HepG2 (cell line): ENCODE measurements around the gene KIF26B. TPM values are rescaled to one million over a fixed set of nuclear protein-coding genes. Genes with fewer than 3 reads are reported as not detected.

Experiments
- EP300 ChIP-seq, 3 experiments: sonication (generic) in 1 of 3; formaldehyde crosslinking in 1 of 3; IDR thresholded peaks; 2 replicates each; pipeline versions ENCODE4 v1.5.1 to v1.6.1; 2011 to 2020; ENCODE audit warnings: low read depth in 2 of 3, low read length in 2 of 3, borderline replicate concordance in 1 of 3, improper control_type of control experiment in 1 of 3, mild to moderate bottlenecking in 1 of 3, missing genetic modification reagents in 1 of 3, moderate library complexity in 1 of 3
- HDAC2 ChIP-seq: sonication (generic); formaldehyde crosslinking; IDR thresholded peaks from 2 replicates; pipeline ENCODE4 v1.4.0; 2020; ENCODE audit warnings: missing genetic modification reagents
- HNF4G ChIP-seq, 2 experiments: sonication (generic) in 1 of 2; formaldehyde crosslinking in 1 of 2; IDR thresholded peaks; 2 replicates each; pipeline versions ENCODE4 v1.4.0 to v1.6.1; 2011 to 2020; ENCODE audit warnings: borderline replicate concordance in 2 of 2, low read depth in 2 of 2, mild to moderate bottlenecking in 2 of 2, low read length in 1 of 2, missing genetic modification reagents in 1 of 2, moderate library complexity in 1 of 2
- MAF1 ChIP-seq: sonication (generic); formaldehyde crosslinking; IDR thresholded peaks from 2 replicates; pipeline ENCODE4 v1.5.0; 2020; ENCODE audit warnings: missing genetic modification reagents, borderline replicate concordance
- MTA3 ChIP-seq: sonication (generic); formaldehyde crosslinking; IDR thresholded peaks from 2 replicates; pipeline ENCODE4 v1.4.0; 2020; ENCODE audit warnings: missing genetic modification reagents
- NCOR1 ChIP-seq: fragments of 200-600 bp; sonication (generic); IDR thresholded peaks from 2 replicates; pipeline ENCODE4 v1.7.0; 2017; ENCODE audit warnings: antibody characterized with exemption, low read length, borderline replicate concordance
- NFYB ChIP-seq: sonication (generic); formaldehyde crosslinking; IDR thresholded peaks from 2 replicates; pipeline ENCODE4 v1.4.0; 2020; ENCODE audit warnings: missing genetic modification reagents
- SIX4 ChIP-seq: sonication (generic); formaldehyde crosslinking; IDR thresholded peaks from 2 replicates; pipeline ENCODE4 v1.4.0; 2020; ENCODE audit warnings: missing genetic modification reagents
- SRSF4 ChIP-seq: fragments of 200-400 bp; formaldehyde crosslinking; IDR thresholded peaks from one replicate; pipeline ENCODE4 v1.6.1; 2018; ENCODE audit warnings: mild to moderate bottlenecking, low read depth, low read length, moderate library complexity; ENCODE audit not compliant: poor library complexity, severe bottlenecking
- YEATS2 ChIP-seq: sonication (generic); formaldehyde crosslinking; IDR thresholded peaks from 2 replicates; pipeline ENCODE4 v1.4.0; 2020; ENCODE audit warnings: missing genetic modification reagents, borderline replicate concordance
- ZBTB3 ChIP-seq: sonication (generic); formaldehyde crosslinking; IDR thresholded peaks from 2 replicates; pipeline ENCODE4 v1.4.0; 2020; ENCODE audit warnings: low read depth, mild to moderate bottlenecking, moderate library complexity, missing genetic modification reagents, borderline replicate concordance
- ZFX ChIP-seq: sonication (generic); formaldehyde crosslinking; IDR thresholded peaks from 2 replicates; pipeline ENCODE4 v1.4.0; 2020; ENCODE audit warnings: mild to moderate bottlenecking, low read depth, missing genetic modification reagents, moderate library complexity
- ZNF20 ChIP-seq: sonication (generic); formaldehyde crosslinking; IDR thresholded peaks from 2 replicates; pipeline ENCODE4 v1.4.0; 2020; ENCODE audit warnings: mild to moderate bottlenecking, moderate library complexity, missing genetic modification reagents
- ZNF207 ChIP-seq: fragments of 450-650 bp; IDR thresholded peaks from 2 replicates; pipeline ENCODE4 v1.6.1; 2016; ENCODE audit warnings: antibody characterized with exemption, borderline replicate concordance
- ZNF24 ChIP-seq: fragments of 450-650 bp; IDR thresholded peaks from 2 replicates; pipeline ENCODE4 v1.6.1; 2017; ENCODE audit warnings: antibody characterized with exemption, mild to moderate bottlenecking
- ZNF367 ChIP-seq: sonication (generic); formaldehyde crosslinking; IDR thresholded peaks from 2 replicates; pipeline ENCODE4 v1.4.0; 2020; ENCODE audit warnings: missing genetic modification reagents, borderline replicate concordance
- ZNF564 ChIP-seq: sonication (generic); formaldehyde crosslinking; IDR thresholded peaks from 2 replicates; pipeline ENCODE4 v1.8.1; 2023; ENCODE audit warnings: mild to moderate bottlenecking, missing genetic modification reagents
- ZNF570 ChIP-seq: sonication (generic); formaldehyde crosslinking; IDR thresholded peaks from 2 replicates; pipeline ENCODE4 v1.4.0; 2020; ENCODE audit warnings: mild to moderate bottlenecking, missing genetic modification reagents, borderline replicate concordance
- ZNF746 ChIP-seq: sonication (generic); formaldehyde crosslinking; IDR thresholded peaks from 2 replicates; pipeline ENCODE4 v1.8.0; 2022; ENCODE audit warnings: mild to moderate bottlenecking, missing genetic modification reagents
- ZSCAN30 ChIP-seq: sonication (generic); formaldehyde crosslinking; IDR thresholded peaks from 2 replicates; pipeline ENCODE4 v1.5.0; 2020; ENCODE audit warnings: mild to moderate bottlenecking, missing genetic modification reagents
- polyA plus RNA-seq, 8 experiments: library from polyadenylated mRNA; depleted of rRNA in 3 of 8; stranded (reverse) in 7 of 8; unstranded in 1 of 8; fragments of >200 nt; fragmentation: Illumina TruSeq in 4 of 8; extraction: Trizol in 4 of 8; gene quantifications; 2 replicates each; pipeline versions ENCODE4 v1.2.1 to v1.2.3, GENCODE V29; 2011 to 2016; ENCODE audit warnings: low read depth in 4 of 8, missing spikeins in 1 of 8, mixed read lengths in 1 of 8; ENCODE audit not compliant: insufficient read depth in 1 of 8
- total RNA-seq, 5 experiments: library from RNA; depleted of rRNA; stranded (reverse); fragments of >200 nt; fragmentation: Illumina TruSeq; extraction: Trizol; gene quantifications; 2 replicates each; pipeline ENCODE4 v1.2.3, GENCODE V29; 2016; ENCODE audit warnings: low read depth in 1 of 5
- TF ChIP-seq, protein P1 (sequence below): sonication (generic); formaldehyde crosslinking; conservative IDR thresholded peaks from 2 replicates; pipeline ENCODE4 v1.4.0; 2020; ENCODE audit warnings: missing genetic modification reagents
- TF ChIP-seq, protein P2 (sequence below): sonication (generic); formaldehyde crosslinking; IDR thresholded peaks from 2 replicates; pipeline ENCODE4 v1.8.0; 2022; ENCODE audit warnings: missing genetic modification reagents, mild to moderate bottlenecking, borderline replicate concordance
- TF ChIP-seq, protein P3 (sequence below): sonication (generic); formaldehyde crosslinking; IDR thresholded peaks from 2 replicates; pipeline ENCODE4 v1.5.0; 2020; ENCODE audit warnings: missing genetic modification reagents
- TF ChIP-seq, protein P4 (sequence below): IDR thresholded peaks from 2 replicates; pipeline ENCODE4 v1.6.1; 2016; ENCODE audit warnings: low read depth

KIF26B gene
- total and polyA plus RNA-seq, 2 of the 13 experiments (the other 11 are each of a cell fraction or from before 2014, with no cell fraction given) = 0.08 to 0.09 TPM

DNA sequence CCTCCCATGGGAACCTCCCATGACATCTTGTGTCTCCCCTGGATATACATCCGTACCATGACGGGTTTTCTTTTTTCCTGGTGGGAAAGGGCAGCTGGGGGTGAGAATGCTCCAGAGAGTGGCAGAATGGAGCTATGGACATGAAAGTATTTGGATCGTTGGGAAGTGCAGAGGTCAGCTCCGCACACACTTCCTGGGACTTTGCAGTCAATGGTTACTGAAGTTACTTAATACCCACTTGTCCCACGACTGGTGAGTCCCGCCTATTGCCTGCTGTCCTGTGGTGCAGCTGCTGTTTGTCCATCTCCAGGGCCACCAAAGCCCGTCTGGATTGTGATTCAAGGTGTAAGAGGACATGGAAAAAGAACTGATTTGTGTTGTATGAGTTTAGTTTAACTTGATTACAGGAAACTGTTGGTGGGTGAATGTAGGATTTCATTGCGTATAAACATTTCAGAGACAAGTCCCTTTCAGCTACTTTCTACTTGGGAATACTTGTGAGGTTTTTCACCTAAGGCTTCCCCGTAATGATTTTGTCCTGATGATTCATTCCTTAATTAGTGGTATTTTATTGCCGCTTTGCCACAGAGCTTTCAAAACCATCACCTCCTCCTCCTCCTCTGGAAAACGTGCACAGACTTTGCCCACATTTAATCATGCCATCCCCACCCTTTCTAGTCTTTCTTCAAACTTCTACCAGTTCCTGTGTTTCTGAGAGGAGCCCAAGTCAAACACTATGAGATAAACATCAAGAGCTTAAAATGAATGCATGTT, 308.8 kb downstream of the KIF26B start (continued):
- TF ChIP-seq, protein P1, sequence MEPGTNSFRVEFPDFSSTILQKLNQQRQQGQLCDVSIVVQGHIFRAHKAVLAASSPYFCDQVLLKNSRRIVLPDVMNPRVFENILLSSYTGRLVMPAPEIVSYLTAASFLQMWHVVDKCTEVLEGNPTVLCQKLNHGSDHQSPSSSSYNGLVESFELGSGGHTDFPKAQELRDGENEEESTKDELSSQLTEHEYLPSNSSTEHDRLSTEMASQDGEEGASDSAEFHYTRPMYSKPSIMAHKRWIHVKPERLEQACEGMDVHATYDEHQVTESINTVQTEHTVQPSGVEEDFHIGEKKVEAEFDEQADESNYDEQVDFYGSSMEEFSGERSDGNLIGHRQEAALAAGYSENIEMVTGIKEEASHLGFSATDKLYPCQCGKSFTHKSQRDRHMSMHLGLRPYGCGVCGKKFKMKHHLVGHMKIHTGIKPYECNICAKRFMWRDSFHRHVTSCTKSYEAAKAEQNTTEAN = no peak
- TF ChIP-seq, protein P2, sequence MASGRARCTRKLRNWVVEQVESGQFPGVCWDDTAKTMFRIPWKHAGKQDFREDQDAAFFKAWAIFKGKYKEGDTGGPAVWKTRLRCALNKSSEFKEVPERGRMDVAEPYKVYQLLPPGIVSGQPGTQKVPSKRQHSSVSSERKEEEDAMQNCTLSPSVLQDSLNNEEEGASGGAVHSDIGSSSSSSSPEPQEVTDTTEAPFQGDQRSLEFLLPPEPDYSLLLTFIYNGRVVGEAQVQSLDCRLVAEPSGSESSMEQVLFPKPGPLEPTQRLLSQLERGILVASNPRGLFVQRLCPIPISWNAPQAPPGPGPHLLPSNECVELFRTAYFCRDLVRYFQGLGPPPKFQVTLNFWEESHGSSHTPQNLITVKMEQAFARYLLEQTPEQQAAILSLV (CRISPR knock-in tag) = no peak
- TF ChIP-seq ZNF564 (CRISPR knock-in tag) (peak; percentile 47; the same call in 1 of the 2 replicates), MAF1 (CRISPR knock-in tag) (no peak), SIX4 (no peak), ZNF746 (no peak), ZBTB3 (CRISPR knock-in tag) (no peak), ZNF367 (no peak), YEATS2 (CRISPR knock-in tag) (no peak), ZNF570 (CRISPR knock-in tag) (no peak), ZNF207 (no peak), ZFX (CRISPR knock-in tag) (no peak), ZNF24 (no peak), EP300 (IDR thresholded peaks at IDR 0.05; ENCODE audit: low read depth in 2 of 2, low read length in 2 of 2) (no peak; a peak in 1 of 4 replicates), EP300 (CRISPR knock-in tag; IDR thresholded peaks at IDR 0.05; ENCODE audit: borderline replicate concordance) (no peak), NCOR1 (peak; percentile 55; the same call in 1 of the 2 replicates), HNF4G (IDR thresholded peaks at IDR 0.05; ENCODE audit: borderline replicate concordance, low read depth, low read length) (peak; percentile 71; the same call in 1 of the 2 replicates), HNF4G (CRISPR knock-in tag; IDR thresholded peaks at IDR 0.05; ENCODE audit: borderline replicate concordance, low read depth) (peak; percentile 32; the same call in 1 of the 2 replicates), MTA3 (no peak), SRSF4 (no peak), NFYB (CRISPR knock-in tag) (no peak), HDAC2 (CRISPR knock-in tag) (peak; percentile 24; the same call in 1 of the 2 replicates), ZNF20 (CRISPR knock-in tag) (no peak), ZSCAN30 (CRISPR knock-in tag) (no peak)
- TF ChIP-seq, protein P3, sequence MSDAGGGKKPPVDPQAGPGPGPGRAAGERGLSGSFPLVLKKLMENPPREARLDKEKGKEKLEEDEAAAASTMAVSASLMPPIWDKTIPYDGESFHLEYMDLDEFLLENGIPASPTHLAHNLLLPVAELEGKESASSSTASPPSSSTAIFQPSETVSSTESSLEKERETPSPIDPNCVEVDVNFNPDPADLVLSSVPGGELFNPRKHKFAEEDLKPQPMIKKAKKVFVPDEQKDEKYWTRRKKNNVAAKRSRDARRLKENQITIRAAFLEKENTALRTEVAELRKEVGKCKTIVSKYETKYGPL = no peak
- TF ChIP-seq, protein P4, sequence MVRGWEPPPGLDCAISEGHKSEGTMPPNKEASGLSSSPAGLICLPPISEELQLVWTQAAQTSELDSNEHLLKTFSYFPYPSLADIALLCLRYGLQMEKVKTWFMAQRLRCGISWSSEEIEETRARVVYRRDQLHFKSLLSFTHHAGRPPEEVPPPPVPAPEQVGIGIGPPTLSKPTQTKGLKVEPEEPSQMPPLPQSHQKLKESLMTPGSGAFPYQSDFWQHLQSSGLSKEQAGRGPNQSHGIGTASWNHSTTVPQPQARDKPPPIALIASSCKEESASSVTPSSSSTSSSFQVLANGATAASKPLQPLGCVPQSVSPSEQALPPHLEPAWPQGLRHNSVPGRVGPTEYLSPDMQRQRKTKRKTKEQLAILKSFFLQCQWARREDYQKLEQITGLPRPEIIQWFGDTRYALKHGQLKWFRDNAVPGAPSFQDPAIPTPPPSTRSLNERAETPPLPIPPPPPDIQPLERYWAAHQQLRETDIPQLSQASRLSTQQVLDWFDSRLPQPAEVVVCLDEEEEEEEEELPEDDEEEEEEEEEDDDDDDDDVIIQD (CRISPR knock-in tag) = peak; percentile 34; the same call in 1 of the 2 replicates
